HCT116 (cell line): ENCODE results near the gene NOP53. TPM values are rescaled to one million over a fixed set of nuclear protein-coding genes. Genes with fewer than 3 reads are reported as not detected.

Experiments used
- ATAC-seq: fragments of 200-7000 bp; cut with Tn5 transposase; 2 replicates; pipeline ENCODE4 v1.9.1; 2020; ENCODE audit warnings: mild to moderate bottlenecking, moderate library complexity
- BruUV-seq: library from RNA; stranded (reverse); fragments of 400-500 nt; replicated peaks from 2 replicates; lab custom pipeline; 2021; lab: Mats Ljungman, UMichigan
- CTCF ChIA-PET: fragments of 300-600 bp; sonication (Branson Sonifier 250); formaldehyde crosslinking; loops from one replicate; lab custom pipeline; 2021; ENCODE audit warnings: antibody characterized with exemption; lab: Charles Lee
- POLR2A ChIA-PET: fragments of 300-600, 350-600 bp; sonication (Branson Sonifier 250); formaldehyde crosslinking; loops from one replicate; lab custom pipeline; 2021; ENCODE audit warnings: antibody characterized with exemption; lab: Charles Lee
- RAD21 ChIA-PET, 2 experiments: fragments of 300-600 bp; sonication (Branson Sonifier 250); formaldehyde crosslinking; loops; one replicate each; lab custom pipeline; 2023; ENCODE audit warnings: low total read pairs in 2 of 2; ENCODE audit not compliant: uncharacterized antibody in 2 of 2, unreplicated experiment in 2 of 2, low non-redundant PET in 1 of 2; lab: Charles Lee
- DNase-seq: peaks from one replicate; pipeline ENCODE4 v3.0.0-alpha.2; 2010; ENCODE audit warnings: low read depth, low spot score
- H2AFZ ChIP-seq: fragments of 200-600 bp; shearing (Covaris generic), sonication (generic); 2 replicates; pipeline ENCODE4 v1.6.1; 2017; ENCODE audit warnings: low read depth, mixed run types, mixed read lengths, antibody characterized with exemption, low read length; ENCODE audit not compliant: poor library complexity, severe bottlenecking
- H3K27ac ChIP-seq: 2 replicates; pipeline ENCODE4 v1.5.1; 2012; ENCODE audit warnings: low read depth, low read length
- H3K27me3 ChIP-seq: fragments of 200-600 bp; sonication (generic); 2 replicates; pipeline ENCODE4 v1.6.1; 2016; ENCODE audit warnings: mixed run types, low read length, mixed read lengths; ENCODE audit not compliant: insufficient read depth
- H3K36me3 ChIP-seq, 2 experiments: fragments of 200-500 bp in 1 of 2; fragments of 200-600 bp in 1 of 2; sonication (Bioruptor generic) in 1 of 2; sonication (generic) in 1 of 2; 2 replicates each; pipeline versions ENCODE4 v1.5.1 to v1.6.1; 2014 to 2016; ENCODE audit warnings: low read length in 2 of 2, inconsistent platforms in 1 of 2, mixed read lengths in 1 of 2, mixed run types in 1 of 2; ENCODE audit not compliant: insufficient read depth in 2 of 2, control insufficient read depth in 1 of 2
- H3K4me1 ChIP-seq, 2 experiments: fragments of 200-600 bp in 1 of 2; sonication (generic) in 1 of 2; 2 replicates each; pipeline versions ENCODE4 v1.5.1 to v1.6.1; 2012 to 2017; ENCODE audit warnings: low read length in 2 of 2, inconsistent platforms in 1 of 2, mild to moderate bottlenecking in 1 of 2, mixed read lengths in 1 of 2, mixed run types in 1 of 2, moderate library complexity in 1 of 2; ENCODE audit not compliant: insufficient read depth in 2 of 2, control insufficient read depth in 1 of 2
- H3K4me2 ChIP-seq: fragments of 200-600 bp; sonication (generic); 2 replicates; pipeline ENCODE4 v1.6.1; 2017; ENCODE audit warnings: mixed run types, low read length, mixed read lengths
- H3K4me3 ChIP-seq, 2 experiments: fragments of 200-600 bp in 1 of 2; sonication (generic) in 1 of 2; replicated peaks in 1 of 2; 2 replicates each; pipeline ENCODE4 v1.5.1; 2011 to 2016; ENCODE audit warnings: low read length in 2 of 2, control low read depth in 1 of 2, low read depth in 1 of 2, mild to moderate bottlenecking in 1 of 2, mixed read lengths in 1 of 2, mixed run types in 1 of 2
- H3K79me2 ChIP-seq: fragments of 200-600 bp; sonication (generic); 2 replicates; pipeline ENCODE4 v1.6.1; 2017; ENCODE audit warnings: mild to moderate bottlenecking, mixed run types, low read length, moderate library complexity, mixed read lengths; ENCODE audit not compliant: insufficient read depth
- H3K9ac ChIP-seq: fragments of 200-600 bp; sonication (generic); 2 replicates; pipeline ENCODE4 v1.6.1; 2016; ENCODE audit warnings: low read length, mixed read lengths
- H3K9me2 ChIP-seq: fragments of 200-600 bp; sonication (generic), shearing (Covaris generic); 2 replicates; pipeline ENCODE4 v1.6.1; 2017; ENCODE audit warnings: mixed run types, mild to moderate bottlenecking, moderate library complexity; ENCODE audit not compliant: insufficient read depth
- H3K9me3 ChIP-seq, 2 experiments: fragments of 200-500 bp in 1 of 2; fragments of 200-600 bp in 1 of 2; sonication (Bioruptor generic) in 1 of 2; sonication (generic) in 1 of 2; 2 replicates each; pipeline ENCODE4 v1.6.1; 2014 to 2017; ENCODE audit warnings: low read length in 2 of 2, mixed read lengths in 2 of 2, inconsistent platforms in 1 of 2, low read depth in 1 of 2, mild to moderate bottlenecking in 1 of 2, mixed run types in 1 of 2, moderate library complexity in 1 of 2; ENCODE audit not compliant: control insufficient read depth in 1 of 2, insufficient read depth in 1 of 2
- H4K20me1 ChIP-seq: fragments of 200-600 bp; sonication (generic), shearing (Covaris generic); 2 replicates; pipeline ENCODE4 v1.6.1; 2017; ENCODE audit warnings: mixed run types, mild to moderate bottlenecking, moderate library complexity; ENCODE audit not compliant: insufficient read depth
- CBX3 ChIP-seq: IDR thresholded peaks from 2 replicates; pipeline ENCODE4 v1.6.1; 2012; ENCODE audit warnings: low read depth
- CEBPB ChIP-seq: IDR thresholded peaks from 2 replicates; pipeline ENCODE4 v1.6.1; 2012; ENCODE audit warnings: low read depth
- CTCF ChIP-seq, 3 experiments: fragments of 200-600 bp in 1 of 3; sonication (generic) in 1 of 3; IDR thresholded peaks in 2 of 3; conservative IDR thresholded peaks in 1 of 3; 2 replicates each; pipeline ENCODE4 v1.5.1; 2012 to 2017; ENCODE audit warnings: low read depth in 2 of 3, low read length in 2 of 3, antibody characterized with exemption in 1 of 3, borderline replicate concordance in 1 of 3, control low read depth in 1 of 3, mild to moderate bottlenecking in 1 of 3, mixed read lengths in 1 of 3, mixed run types in 1 of 3, moderate library complexity in 1 of 3; ENCODE audit not compliant: insufficient read depth in 1 of 3
- EGR1 ChIP-seq: IDR thresholded peaks from 2 replicates; pipeline ENCODE4 v1.6.1; 2012; ENCODE audit warnings: low read depth
- ELF1 ChIP-seq: IDR thresholded peaks from 2 replicates; pipeline ENCODE4 v1.6.1; 2012; ENCODE audit warnings: low read depth, borderline replicate concordance
- EZH2 ChIP-seq: fragments of 200-600 bp; sonication (generic); IDR thresholded peaks from 2 replicates; pipeline ENCODE4 v1.6.1; 2017; ENCODE audit warnings: antibody characterized with exemption, mixed run types
- EZH2phosphoT487 ChIP-seq: fragments of 200-600 bp; IDR thresholded peaks from 2 replicates; pipeline ENCODE4 v1.6.1; 2018; ENCODE audit warnings: antibody characterized with exemption, borderline replicate concordance
- FOSL1 ChIP-seq: IDR thresholded peaks from 2 replicates; pipeline ENCODE4 v1.6.1; 2012; ENCODE audit warnings: low read depth
- POLR2AphosphoS5 ChIP-seq: IDR thresholded peaks from 2 replicates; pipeline ENCODE4 v1.6.1; 2011; ENCODE audit warnings: mild to moderate bottlenecking, low read depth, low read length, moderate library complexity
- RAD21 ChIP-seq: IDR thresholded peaks from 2 replicates; pipeline ENCODE4 v1.6.1; 2012; ENCODE audit warnings: low read depth, mild to moderate bottlenecking
- SP1 ChIP-seq: IDR thresholded peaks from 2 replicates; pipeline ENCODE4 v1.6.1; 2012; ENCODE audit warnings: low read depth
- SRF ChIP-seq: IDR thresholded peaks from 2 replicates; pipeline ENCODE4 v1.6.1; 2012; ENCODE audit warnings: low read depth
- ZBTB33 ChIP-seq: IDR thresholded peaks from 2 replicates; pipeline ENCODE4 v1.6.1; 2011; ENCODE audit warnings: mild to moderate bottlenecking, low read length, moderate library complexity; ENCODE audit not compliant: insufficient replicate concordance; ENCODE audit errors: extremely low read depth
- ZFX ChIP-seq: fragments of 450-650 bp; IDR thresholded peaks from 2 replicates; pipeline ENCODE4 v1.6.1; 2017
- intact Hi-C: fragments of 100-400 bp; cut with micrococcal nuclease; formaldehyde crosslinking; loops from 2 replicates; pipeline ENCODE4 v1.10.0; 2022
- total RNA-seq: library from RNA; stranded (reverse); gene quantifications from one replicate; pipeline ENCODE4 v1.2.1, GENCODE V29; 2021; ENCODE audit not compliant: unreplicated experiment
- TF ChIP-seq, protein P1 (sequence below): IDR thresholded peaks from 2 replicates; pipeline ENCODE4 v1.6.1; 2012; ENCODE audit warnings: low read depth

NOP53 gene
- total RNA-seq, 1 experiment from 2014 or later, result 322 TPM

DNA sequence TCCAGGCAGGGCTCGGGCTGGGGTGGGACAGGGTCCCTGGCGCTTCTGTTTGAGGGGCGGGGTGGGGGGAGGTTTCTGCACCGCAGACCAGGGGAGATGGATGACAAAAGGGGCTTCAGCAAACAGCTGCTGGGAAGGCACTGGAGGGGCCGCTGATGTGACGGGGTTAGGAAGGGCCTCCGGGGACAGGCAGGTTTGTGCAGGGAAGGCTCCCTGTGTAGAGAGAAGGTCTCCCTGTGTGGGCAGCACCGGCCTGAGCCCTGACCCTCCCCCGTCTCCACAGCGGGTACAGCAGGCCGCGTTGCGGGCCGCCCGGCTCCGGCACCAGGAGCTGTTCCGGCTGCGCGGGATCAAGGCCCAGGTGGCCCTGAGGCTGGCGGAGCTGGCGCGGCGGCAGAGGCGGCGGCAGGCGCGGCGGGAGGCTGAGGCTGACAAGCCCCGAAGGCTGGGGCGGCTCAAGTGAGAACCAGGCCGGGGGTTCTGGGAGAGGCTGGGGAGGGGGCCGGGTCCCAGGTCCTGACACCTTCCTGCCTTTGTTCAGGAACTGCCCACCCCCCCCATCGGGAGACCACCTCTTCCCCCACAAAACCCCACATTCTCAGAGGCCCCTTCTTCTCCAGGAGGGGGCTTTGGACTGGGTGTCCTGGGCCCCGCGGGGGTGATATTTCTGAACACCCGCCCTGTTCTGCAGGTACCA, 9.9 kb downstream of the NOP53 start:
- no peak for DNase-seq
- no TSS peak for BruUV-seq
- Histone ChIP-seq H3K36me3 (peaks cover 37 to 72% of the 10 kb centered on the region in 2 experiments), H3K4me2 (no peak overlapping the region), H3K9me3 (no peaks in the 10 kb centered on the region), H3K4me3 (no peak overlapping the region), H3K9ac (no peak overlapping the region), H3K27ac (no peak overlapping the region), H3K27me3 (no peaks in the 10 kb centered on the region), H4K20me1 (peaks cover 6% of the 10 kb centered on the region; the same call in 1 of the 2 replicates), H2AFZ (no peak overlapping the region), H3K9me2 (no peaks in the 10 kb centered on the region), H3K79me2 (peaks cover 12% of the 10 kb centered on the region; the same call in 1 of the 2 replicates), H3K4me1 (no peaks in the 10 kb centered on the region)
- ATAC-seq, result no peak
- no peak for TF ChIP-seq RAD21
- TF ChIP-seq ZFX, result no peak
- TF ChIP-seq FOSL1, result no peak
- TF ChIP-seq, protein P1, sequence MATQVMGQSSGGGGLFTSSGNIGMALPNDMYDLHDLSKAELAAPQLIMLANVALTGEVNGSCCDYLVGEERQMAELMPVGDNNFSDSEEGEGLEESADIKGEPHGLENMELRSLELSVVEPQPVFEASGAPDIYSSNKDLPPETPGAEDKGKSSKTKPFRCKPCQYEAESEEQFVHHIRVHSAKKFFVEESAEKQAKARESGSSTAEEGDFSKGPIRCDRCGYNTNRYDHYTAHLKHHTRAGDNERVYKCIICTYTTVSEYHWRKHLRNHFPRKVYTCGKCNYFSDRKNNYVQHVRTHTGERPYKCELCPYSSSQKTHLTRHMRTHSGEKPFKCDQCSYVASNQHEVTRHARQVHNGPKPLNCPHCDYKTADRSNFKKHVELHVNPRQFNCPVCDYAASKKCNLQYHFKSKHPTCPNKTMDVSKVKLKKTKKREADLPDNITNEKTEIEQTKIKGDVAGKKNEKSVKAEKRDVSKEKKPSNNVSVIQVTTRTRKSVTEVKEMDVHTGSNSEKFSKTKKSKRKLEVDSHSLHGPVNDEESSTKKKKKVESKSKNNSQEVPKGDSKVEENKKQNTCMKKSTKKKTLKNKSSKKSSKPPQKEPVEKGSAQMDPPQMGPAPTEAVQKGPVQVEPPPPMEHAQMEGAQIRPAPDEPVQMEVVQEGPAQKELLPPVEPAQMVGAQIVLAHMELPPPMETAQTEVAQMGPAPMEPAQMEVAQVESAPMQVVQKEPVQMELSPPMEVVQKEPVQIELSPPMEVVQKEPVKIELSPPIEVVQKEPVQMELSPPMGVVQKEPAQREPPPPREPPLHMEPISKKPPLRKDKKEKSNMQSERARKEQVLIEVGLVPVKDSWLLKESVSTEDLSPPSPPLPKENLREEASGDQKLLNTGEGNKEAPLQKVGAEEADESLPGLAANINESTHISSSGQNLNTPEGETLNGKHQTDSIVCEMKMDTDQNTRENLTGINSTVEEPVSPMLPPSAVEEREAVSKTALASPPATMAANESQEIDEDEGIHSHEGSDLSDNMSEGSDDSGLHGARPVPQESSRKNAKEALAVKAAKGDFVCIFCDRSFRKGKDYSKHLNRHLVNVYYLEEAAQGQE, result no peak
- no peak for TF ChIP-seq EZH2phosphoT487
- no peak for TF ChIP-seq EZH2
- TF ChIP-seq SRF, result no peak
- no peak for TF ChIP-seq CBX3
- TF ChIP-seq CEBPB, result no peak
- no peak for TF ChIP-seq ZBTB33
- no peak for TF ChIP-seq SP1
- no peak for TF ChIP-seq POLR2AphosphoS5
- TF ChIP-seq ELF1, result no peak
- no peak for TF ChIP-seq EGR1
- no peak for TF ChIP-seq CTCF (IDR thresholded peaks at IDR 0.05 in 2 of 3, conservative IDR thresholded peaks at IDR 0.05 in 1 of 3; ENCODE audit: borderline replicate concordance in 1 of 3, insufficient read depth in 1 of 3, low read depth in 2 of 3, low read length in 2 of 3)
- ChIA-PET RAD21 (no interaction called here), POLR2A (no interaction called here), CTCF (interaction anchor here (2.3 kb wide), 1 partner anchor 11 kb away, joined by 9 read pairs; no protein-coding TSS in a partner anchor)
- intact Hi-C loops, result no loop called here
